CD14-positive monocyte (primary cell): Measurements from ENCODE around the gene GAP43. TPM values are rescaled to one million over a fixed set of nuclear protein-coding genes. Genes with fewer than 3 reads are reported as not detected.

Experiments
- DNase-seq, 3 donors: peaks; one replicate each; pipeline ENCODE4 v3.0.0-alpha.2; 2011 to 2022
- H2AFZ ChIP-seq: 2 replicates; pipeline ENCODE4 v1.6.0; 2012; ENCODE audit warnings: mild to moderate bottlenecking, low read depth, low read length, inconsistent platforms; ENCODE audit not compliant: insufficient read depth, poor library complexity, severe bottlenecking
- H3K27ac ChIP-seq, 2 donors: 1 replicate in 1 of 2; 2 replicates in 1 of 2; pipeline ENCODE4 v1.5.1; 2012 to 2013; ENCODE audit warnings: low read length in 2 of 2, control low read depth in 1 of 2, inconsistent platforms in 1 of 2, low read depth in 1 of 2, mild to moderate bottlenecking in 1 of 2
- H3K27me3 ChIP-seq, 2 donors: one replicate each; pipeline versions ENCODE4 v1.6.0 to v1.6.1; 2011 to 2013; ENCODE audit warnings: low read length in 2 of 2; ENCODE audit not compliant: control insufficient read depth in 2 of 2, insufficient read depth in 2 of 2
- H3K36me3 ChIP-seq, 2 donors: replicated peaks in 1 of 2; 1 replicate in 1 of 2; 2 replicates in 1 of 2; pipeline versions ENCODE4 v1.5.1 to v1.6.1; 2012 to 2013; ENCODE audit warnings: low read length in 2 of 2, control low read depth in 1 of 2, inconsistent platforms in 1 of 2, mild to moderate bottlenecking in 1 of 2; ENCODE audit not compliant: insufficient read depth in 2 of 2, control insufficient read depth in 1 of 2
- H3K4me1 ChIP-seq, 2 donors: 1 replicate in 1 of 2; 2 replicates in 1 of 2; pipeline versions ENCODE4 v1.5.1 to v1.6.1; 2012 to 2013; ENCODE audit warnings: low read length in 2 of 2, control low read depth in 1 of 2, inconsistent platforms in 1 of 2, mild to moderate bottlenecking in 1 of 2, moderate library complexity in 1 of 2; ENCODE audit not compliant: insufficient read depth in 2 of 2, control insufficient read depth in 1 of 2
- H3K4me2 ChIP-seq: replicated peaks from 2 replicates; pipeline ENCODE3; 2012; ENCODE audit warnings: low read length, moderate library complexity, mild to moderate bottlenecking; ENCODE audit not compliant: poor library complexity, severe bottlenecking; ENCODE audit errors: extremely low read depth
- H3K4me3 ChIP-seq, 3 experiments: fragments of 200-600 bp in 1 of 3; sonication (generic) in 1 of 3; replicated peaks in 1 of 3; 1 replicate in 2 of 3; 2 replicates in 1 of 3; pipeline ENCODE4 v1.5.1; 2011 to 2013; ENCODE audit warnings: low read length in 3 of 3, mild to moderate bottlenecking in 3 of 3, control low read depth in 2 of 3, low read depth in 2 of 3, inconsistent platforms in 1 of 3, moderate library complexity in 1 of 3
- H3K79me2 ChIP-seq: 2 replicates; pipeline ENCODE4 v1.6.0; 2012; ENCODE audit warnings: mild to moderate bottlenecking, control low read depth, inconsistent platforms, low read length, moderate library complexity; ENCODE audit not compliant: insufficient read depth
- H3K9ac ChIP-seq: 2 replicates; pipeline ENCODE4 v1.6.0; 2017; ENCODE audit warnings: low read length, mild to moderate bottlenecking; ENCODE audit not compliant: insufficient read depth, poor library complexity, severe bottlenecking
- H3K9me3 ChIP-seq, 2 donors: replicated peaks in 1 of 2; 1 replicate in 1 of 2; 2 replicates in 1 of 2; pipeline versions ENCODE4 v1.5.1 to v1.6.1; 2012 to 2013; ENCODE audit warnings: low read length in 2 of 2, control low read depth in 1 of 2; ENCODE audit not compliant: control insufficient read depth in 1 of 2, insufficient read depth in 1 of 2
- H4K20me1 ChIP-seq: 2 replicates; pipeline ENCODE4 v1.6.0; 2012; ENCODE audit warnings: mild to moderate bottlenecking, low read length, control low read depth, moderate library complexity; ENCODE audit not compliant: insufficient read depth
- H3K27ac Mint-ChIP-seq, 7 donors: one replicate each; pipeline ENCODE4 v1.8.0; 2020; ENCODE audit warnings: mild to moderate bottlenecking in 7 of 7, mixed read lengths in 7 of 7, moderate library complexity in 6 of 7, inconsistent platforms in 2 of 7
- H3K27me3 Mint-ChIP-seq, 3 donors: one replicate each; pipeline ENCODE4 v1.8.0; 2021 to 2022; ENCODE audit warnings: low read depth in 3 of 3, mild to moderate bottlenecking in 3 of 3, mixed read lengths in 3 of 3, moderate library complexity in 3 of 3, inconsistent platforms in 1 of 3
- H3K36me3 Mint-ChIP-seq, 2 donors: one replicate each; pipeline ENCODE4 v1.8.0; 2020; ENCODE audit warnings: mixed read lengths in 2 of 2, inconsistent platforms in 1 of 2, mild to moderate bottlenecking in 1 of 2
- H3K4me1 Mint-ChIP-seq: one replicate; pipeline ENCODE4 v1.8.0; 2020; ENCODE audit warnings: mild to moderate bottlenecking, mixed read lengths
- H3K4me3 Mint-ChIP-seq, 2 donors: one replicate each; pipeline ENCODE4 v1.8.0; 2020; ENCODE audit warnings: mild to moderate bottlenecking in 2 of 2, mixed read lengths in 2 of 2, moderate library complexity in 1 of 2
- H3K9me3 Mint-ChIP-seq, 7 donors: one replicate each; pipeline ENCODE4 v1.8.0; 2020 to 2022; ENCODE audit warnings: mixed read lengths in 7 of 7, mild to moderate bottlenecking in 6 of 7, moderate library complexity in 6 of 7, inconsistent platforms in 2 of 7
- whole genome bisulfite sequencing: methylation state at CpG from one replicate; pipeline ENCODE4 v1.1.5; 2013; ENCODE audit warnings: missing lambda C conversion rate; ENCODE audit not compliant: insufficient coverage; 5-methylcytosine and 5-hydroxymethylcytosine counted together
- intact Hi-C, 2 donors: fragments of 100-400 bp; cut with micrococcal nuclease; formaldehyde crosslinking; loops; one replicate each; pipeline versions ENCODE4 v1.15.0 to v1.15.1; 2023
- polyA plus RNA-seq, 3 donors: library from polyadenylated mRNA; depleted of rRNA in 1 of 3; unstranded in 2 of 3; stranded (reverse) in 1 of 3; fragments of 300-500 nt in 2 of 3; fragments of >200 nt in 1 of 3; fragmentation: Illumina TruSeq in 2 of 3; gene quantifications; 1 replicate in 2 of 3; 2 replicates in 1 of 3; pipeline ENCODE4 v1.2.3, GENCODE V29; 2012 to 2021
- TF ChIP-seq, protein P1 (sequence below): fragments of 200-600 bp; IDR thresholded peaks from one replicate; pipeline ENCODE4 v1.8.0; 2022; ENCODE audit warnings: antibody characterized with exemption, mild to moderate bottlenecking

GAP43 gene
- polyA plus RNA-seq, 3 donors, result not detected

DNA sequence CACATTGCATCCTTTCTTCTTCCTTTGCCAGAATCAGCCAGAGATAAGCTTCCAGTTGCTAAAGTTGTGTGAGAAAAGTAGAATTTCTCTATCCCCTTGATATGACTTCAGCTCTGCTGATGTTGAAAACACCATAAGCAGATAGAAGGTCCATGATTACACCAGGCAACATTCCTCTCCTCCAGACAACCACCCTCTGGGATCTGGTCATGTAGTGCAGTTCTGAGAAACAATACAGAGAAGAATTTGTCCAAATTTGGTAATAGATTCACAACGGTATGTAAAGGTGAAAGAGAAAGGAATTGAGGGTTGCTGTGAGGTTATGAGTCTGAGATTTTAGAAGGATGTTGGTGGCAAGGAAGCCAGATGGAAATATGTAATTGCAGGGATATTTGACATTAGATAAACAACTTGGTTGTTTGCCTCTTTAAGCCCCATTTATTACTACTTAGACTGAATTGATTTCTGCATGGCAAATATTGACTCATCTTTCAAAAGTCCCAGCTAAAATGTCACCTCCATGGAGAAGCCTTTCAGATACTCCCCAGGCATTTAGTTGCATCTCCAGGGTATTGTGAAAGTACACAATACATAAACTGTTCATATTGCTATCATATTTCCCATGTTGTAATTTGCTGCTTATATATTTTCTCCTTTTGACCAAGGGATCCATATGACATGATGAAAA is 134.9 kb downstream of the GAP43 start:
- H3K36me3 Mint-ChIP-seq, result no peaks in the 10 kb centered on the region
- Histone ChIP-seq H3K9ac (no peak overlapping the region), H3K27me3 (no peaks in the 10 kb centered on the region), H3K9me3 (no peaks in the 10 kb centered on the region), H3K4me1 (no peaks in the 10 kb centered on the region), H3K27ac (no peak overlapping the region), H2AFZ (no peak overlapping the region), H3K4me3 (no peak overlapping the region), H3K4me2 (no peak overlapping the region), H4K20me1 (no peaks in the 10 kb centered on the region), H3K79me2 (no peaks in the 10 kb centered on the region), H3K36me3 (no peaks in the 10 kb centered on the region)
- H3K4me1 Mint-ChIP-seq, result no peaks in the 10 kb centered on the region
- no peak overlapping the region for H3K4me3 Mint-ChIP-seq
- peaks cover 0 to 9% (median 5%) of the 10 kb centered on the region in 7 donors for H3K9me3 Mint-ChIP-seq
- H3K27me3 Mint-ChIP-seq, result no peaks in the 10 kb centered on the region
- intact Hi-C loops, result no loop called here
- TF ChIP-seq, protein P1, sequence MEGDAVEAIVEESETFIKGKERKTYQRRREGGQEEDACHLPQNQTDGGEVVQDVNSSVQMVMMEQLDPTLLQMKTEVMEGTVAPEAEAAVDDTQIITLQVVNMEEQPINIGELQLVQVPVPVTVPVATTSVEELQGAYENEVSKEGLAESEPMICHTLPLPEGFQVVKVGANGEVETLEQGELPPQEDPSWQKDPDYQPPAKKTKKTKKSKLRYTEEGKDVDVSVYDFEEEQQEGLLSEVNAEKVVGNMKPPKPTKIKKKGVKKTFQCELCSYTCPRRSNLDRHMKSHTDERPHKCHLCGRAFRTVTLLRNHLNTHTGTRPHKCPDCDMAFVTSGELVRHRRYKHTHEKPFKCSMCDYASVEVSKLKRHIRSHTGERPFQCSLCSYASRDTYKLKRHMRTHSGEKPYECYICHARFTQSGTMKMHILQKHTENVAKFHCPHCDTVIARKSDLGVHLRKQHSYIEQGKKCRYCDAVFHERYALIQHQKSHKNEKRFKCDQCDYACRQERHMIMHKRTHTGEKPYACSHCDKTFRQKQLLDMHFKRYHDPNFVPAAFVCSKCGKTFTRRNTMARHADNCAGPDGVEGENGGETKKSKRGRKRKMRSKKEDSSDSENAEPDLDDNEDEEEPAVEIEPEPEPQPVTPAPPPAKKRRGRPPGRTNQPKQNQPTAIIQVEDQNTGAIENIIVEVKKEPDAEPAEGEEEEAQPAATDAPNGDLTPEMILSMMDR, result no peak
- WGBS, result 89% methylated on average over 1 of the region's 1 CpG
- DNase-seq, result no peak
- no peak overlapping the region for H3K27ac Mint-ChIP-seq

- 100% methylated on average over 1 of the region's 3 CpGs for WGBS
Measured at GRCh38 chr3:115760716-115761115, 137.4 kb downstream of the GAP43 start.

More at GRCh38 chr3:115760716-115761115, 137.4 kb downstream of the GAP43 start:
- no peaks in the 10 kb centered on the region for H3K27me3 ChIP-seq
- no peak overlapping the region for H2AFZ ChIP-seq
- no peaks in the 10 kb centered on the region for H3K4me1 ChIP-seq
- H3K4me3 ChIP-seq, result no peak overlapping the region
- no peak for DNase-seq
- intact Hi-C loops, result no loop called here
- TF ChIP-seq, protein P1, result no peak
- Mint-ChIP-seq H3K9me3 (peaks cover 0 to 7% (median 2%) of the 10 kb centered on the region in 7 donors), H3K4me3 (no peak overlapping the region), H3K27me3 (peaks cover 0 to 3% (median 0%) of the 10 kb centered on the region in 3 donors), H3K36me3 (no peaks in the 10 kb centered on the region), H3K27ac (no peak overlapping the region), H3K4me1 (no peaks in the 10 kb centered on the region)
- no peak overlapping the region for H3K4me2 ChIP-seq
- H3K9ac ChIP-seq, result no peak overlapping the region
- no peaks in the 10 kb centered on the region for H3K79me2 ChIP-seq
- H3K9me3 ChIP-seq, result no peaks in the 10 kb centered on the region
- H3K27ac ChIP-seq, result no peak overlapping the region
- H3K36me3 ChIP-seq, result no peaks in the 10 kb centered on the region
- H4K20me1 ChIP-seq, result no peaks in the 10 kb centered on the region
